Muscle of leg (tissue), 11 donors: ENCODE results near the gene SMYD2. TPM values are rescaled to one million over a fixed set of nuclear protein-coding genes. Genes with fewer than 3 reads are reported as not detected.
A peak's percentile ranks its signal among the peaks of the same experiment; 100 is the strongest.

ENCODE experiments used
- DNase-seq: peaks from one replicate; pipeline ENCODE4 v3.0.0; 2013
- H3K27ac ChIP-seq: one replicate; pipeline ENCODE4 v1.5.1; 2013; ENCODE audit warnings: mild to moderate bottlenecking, low read length, control low read depth
- H3K27me3 ChIP-seq: one replicate; pipeline ENCODE4 v1.6.1; 2013; ENCODE audit warnings: low read length; ENCODE audit not compliant: control insufficient read depth, insufficient read depth
- H3K36me3 ChIP-seq: one replicate; pipeline ENCODE4 v1.6.1; 2013; ENCODE audit warnings: low read length; ENCODE audit not compliant: control insufficient read depth, insufficient read depth
- H3K4me1 ChIP-seq: one replicate; pipeline ENCODE4 v1.6.1; 2013; ENCODE audit warnings: low read length; ENCODE audit not compliant: control insufficient read depth, insufficient read depth
- H3K4me3 ChIP-seq: one replicate; pipeline ENCODE4 v1.5.1; 2013; ENCODE audit warnings: low read length, control low read depth
- H3K9me3 ChIP-seq: replicated peaks from 2 replicates; pipeline ENCODE4 v1.6.1; 2013; ENCODE audit warnings: low read depth, low read length; ENCODE audit not compliant: control insufficient read depth
- WGBS: methylation state at CpG from one replicate; pipeline ENCODE4 v1.1.5; 2013; ENCODE audit warnings: missing lambda C conversion rate; ENCODE audit not compliant: insufficient coverage; 5-methylcytosine and 5-hydroxymethylcytosine counted together
- polyA plus RNA-seq, 8 donors: library from polyadenylated mRNA; unstranded; fragments of 120-200 nt; gene quantifications; one replicate each; pipeline versions ENCODE4 v1.2.1 to v1.2.3, GENCODE V29; 2013; ENCODE audit warnings: inconsistent platforms in 1 of 8, low replicate concordance in 1 of 8; ENCODE audit not compliant: insufficient read length in 8 of 8, insufficient read depth in 1 of 8
- total RNA-seq: library from RNA; stranded (reverse); fragments of 120-200 nt; gene quantifications from one replicate; pipeline ENCODE4 v1.2.4, GENCODE V29; 2013

SMYD2 gene
- total and polyA plus RNA-seq, 9 donors = 55.5 to 75.3 (median 69.4) TPM

- Histone ChIP-seq H3K27me3 (no peaks in the 10 kb centered on the region), H3K27ac (no peak overlapping the region), H3K9me3 (no peaks in the 10 kb centered on the region), H3K36me3 (peaks cover 25% of the 10 kb centered on the region), H3K4me3 (no peak overlapping the region), H3K4me1 (no peaks in the 10 kb centered on the region)
- DNase-seq = no peak
- 93% methylated on average over 2 of the region's 4 CpGs for WGBS
These were observed 71.9 kb downstream of the SMYD2 start for GRCh38 chr1:214352838-214353237.

- DNase-seq = no peak
- H3K9me3 ChIP-seq = no peaks in the 10 kb centered on the region
- no peak overlapping the region for H3K27ac ChIP-seq
- H3K36me3 ChIP-seq = peaks cover 31% of the 10 kb centered on the region
- H3K27me3 ChIP-seq = no peaks in the 10 kb centered on the region
- no peak overlapping the region for H3K4me3 ChIP-seq
- WGBS = 83% methylated on average over 1 of the region's 4 CpGs
- H3K4me1 ChIP-seq = no peaks in the 10 kb centered on the region
These were observed 73.6 kb downstream of the SMYD2 start for GRCh38 chr1:214354440-214355148.

- H3K4me3 ChIP-seq = no peak overlapping the region
- 100% methylated on average over 1 of the region's 5 CpGs for WGBS
- no peak for DNase-seq
- H3K36me3 ChIP-seq = peaks cover 64% of the 10 kb centered on the region
- H3K27me3 ChIP-seq = no peaks in the 10 kb centered on the region
- no peak overlapping the region for H3K27ac ChIP-seq
- peaks cover 17% of the 10 kb centered on the region for H3K4me1 ChIP-seq
- no peaks in the 10 kb centered on the region for H3K9me3 ChIP-seq
These were observed 79.2 kb downstream of the SMYD2 start for GRCh38 chr1:214360116-214360515.

- H3K27me3 ChIP-seq = no peaks in the 10 kb centered on the region
- H3K36me3 ChIP-seq = peaks cover 62% of the 10 kb centered on the region
- no CpG with 5 or more reads among the region's 3 CpGs for WGBS
- no peak for DNase-seq
- peaks cover 18% of the 10 kb centered on the region for H3K4me1 ChIP-seq
- H3K9me3 ChIP-seq = no peaks in the 10 kb centered on the region
- no peak overlapping the region for H3K4me3 ChIP-seq
- no peak overlapping the region for H3K27ac ChIP-seq
These were observed 79.7 kb downstream of the SMYD2 start for GRCh38 chr1:214360525-214361164.

- Histone ChIP-seq H3K4me1 (peaks cover 18% of the 10 kb centered on the region), H3K36me3 (peaks cover 57% of the 10 kb centered on the region), H3K9me3 (no peaks in the 10 kb centered on the region), H3K4me3 (no peak overlapping the region), H3K27me3 (no peaks in the 10 kb centered on the region), H3K27ac (no peak overlapping the region)
- WGBS = no CpG with 5 or more reads among the region's 1 CpG
- no peak for DNase-seq
These were observed 80.7 kb downstream of the SMYD2 start for GRCh38 chr1:214361636-214362035.

- no peak overlapping the region for H3K4me3 ChIP-seq
- H3K4me1 ChIP-seq = peaks cover 18% of the 10 kb centered on the region
- no peaks in the 10 kb centered on the region for H3K9me3 ChIP-seq
- no peak overlapping the region for H3K27ac ChIP-seq
- H3K27me3 ChIP-seq = no peaks in the 10 kb centered on the region
- peaks cover 50% of the 10 kb centered on the region for H3K36me3 ChIP-seq
- WGBS = 91% methylated on average over 8 of the region's 9 CpGs
- peak; percentile 26 for DNase-seq
These were observed 81.4 kb downstream of the SMYD2 start for GRCh38 chr1:214362188-214362882.

GRCh38 chr1:214363386-214363785 is 82.4 kb downstream of the SMYD2 start:
- Histone ChIP-seq H3K27me3 (no peaks in the 10 kb centered on the region), H3K9me3 (no peaks in the 10 kb centered on the region), H3K27ac (no peak overlapping the region), H3K4me3 (no peak overlapping the region), H3K4me1 (peaks cover 18% of the 10 kb centered on the region), H3K36me3 (peaks cover 45% of the 10 kb centered on the region)
- WGBS = 86% methylated on average over 1 of the region's 4 CpGs
- no peak for DNase-seq

- WGBS = 56% methylated on average over 6 of the region's 12 CpGs
- peak; percentile 75 for DNase-seq
- Histone ChIP-seq H3K9me3 (no peaks in the 10 kb centered on the region), H3K27ac (no peak overlapping the region), H3K4me1 (peaks cover 18% of the 10 kb centered on the region), H3K27me3 (no peaks in the 10 kb centered on the region), H3K36me3 (peaks cover 50% of the 10 kb centered on the region), H3K4me3 (no peak overlapping the region)
These were observed 83.4 kb downstream of the SMYD2 start for GRCh38 chr1:214364386-214364785.

GRCh38 chr1:214364786-214365295 is 83.9 kb downstream of the SMYD2 start:
- no peak overlapping the region for H3K4me3 ChIP-seq
- no peaks in the 10 kb centered on the region for H3K9me3 ChIP-seq
- peaks cover 50% of the 10 kb centered on the region for H3K36me3 ChIP-seq
- no peaks in the 10 kb centered on the region for H3K27me3 ChIP-seq
- peak overlapping the region; percentile 40 for H3K27ac ChIP-seq
- peak; percentile 74 for DNase-seq
- WGBS = 40% methylated on average over 1 of the region's 4 CpGs
- H3K4me1 ChIP-seq = peaks cover 18% of the 10 kb centered on the region

- H3K4me1 ChIP-seq = peaks cover 15% of the 10 kb centered on the region
- H3K9me3 ChIP-seq = no peaks in the 10 kb centered on the region
- no peak for DNase-seq
- WGBS = 78% methylated on average over 1 of the region's 5 CpGs
- H3K36me3 ChIP-seq = peaks cover 49% of the 10 kb centered on the region
- no peak overlapping the region for H3K27ac ChIP-seq
- no peaks in the 10 kb centered on the region for H3K27me3 ChIP-seq
- no peak overlapping the region for H3K4me3 ChIP-seq
These were observed 86.9 kb downstream of the SMYD2 start for GRCh38 chr1:214367841-214368240.
